ENCODE data around the gene MMP15. TPM values are rescaled to one million over a fixed set of nuclear protein-coding genes. Genes with fewer than 3 reads are reported as not detected.

MMP15 gene
- total and polyA plus RNA-seq, 2 of the 13 experiments (the other 11 are each of a cell fraction or from before 2014, with no cell fraction given) = 35.2 to 44.9 TPM

DNA sequence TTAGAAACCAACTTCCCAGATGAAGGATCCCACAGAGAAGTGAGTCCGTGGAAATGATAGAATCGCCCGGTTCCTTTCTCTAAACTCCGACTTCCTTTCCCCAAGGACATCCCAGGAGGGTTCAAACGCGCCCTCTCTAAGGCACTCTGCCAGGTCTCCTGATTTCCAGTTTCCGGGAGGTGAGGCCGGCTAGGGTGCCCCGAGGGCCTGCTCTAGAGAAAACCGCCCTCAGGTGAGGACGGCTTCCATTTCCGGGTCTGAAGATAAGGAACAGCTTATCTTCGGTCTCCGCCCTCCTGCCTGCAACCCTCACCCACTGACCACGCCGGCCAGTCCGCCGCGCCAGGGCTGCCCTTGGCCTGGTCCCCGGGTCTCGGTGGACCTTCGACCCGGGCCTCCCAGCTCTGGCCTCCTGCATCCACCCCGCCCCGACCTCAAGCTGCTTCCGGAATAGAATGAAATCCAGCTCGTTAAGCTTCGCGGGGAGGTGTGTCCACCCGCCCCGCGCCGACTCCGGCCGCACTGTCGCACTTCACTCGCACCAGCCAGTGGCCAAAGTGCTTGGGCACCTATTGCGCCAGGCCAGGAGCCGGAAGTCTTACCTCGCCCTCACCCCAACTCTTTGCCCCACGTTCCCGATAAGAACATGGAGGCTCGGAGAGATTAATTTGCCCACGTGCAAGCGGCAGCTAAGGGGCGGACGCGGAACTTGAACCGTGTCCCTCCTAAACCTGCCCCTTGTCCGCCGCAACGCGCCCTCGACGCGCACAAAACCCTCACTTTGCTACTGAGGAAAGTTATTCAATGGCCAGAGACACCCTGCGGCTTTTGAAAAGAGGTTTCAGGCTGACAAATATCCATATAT lies 836 bp upstream of the MMP15 start (continued):
- TF ChIP-seq, protein P1, sequence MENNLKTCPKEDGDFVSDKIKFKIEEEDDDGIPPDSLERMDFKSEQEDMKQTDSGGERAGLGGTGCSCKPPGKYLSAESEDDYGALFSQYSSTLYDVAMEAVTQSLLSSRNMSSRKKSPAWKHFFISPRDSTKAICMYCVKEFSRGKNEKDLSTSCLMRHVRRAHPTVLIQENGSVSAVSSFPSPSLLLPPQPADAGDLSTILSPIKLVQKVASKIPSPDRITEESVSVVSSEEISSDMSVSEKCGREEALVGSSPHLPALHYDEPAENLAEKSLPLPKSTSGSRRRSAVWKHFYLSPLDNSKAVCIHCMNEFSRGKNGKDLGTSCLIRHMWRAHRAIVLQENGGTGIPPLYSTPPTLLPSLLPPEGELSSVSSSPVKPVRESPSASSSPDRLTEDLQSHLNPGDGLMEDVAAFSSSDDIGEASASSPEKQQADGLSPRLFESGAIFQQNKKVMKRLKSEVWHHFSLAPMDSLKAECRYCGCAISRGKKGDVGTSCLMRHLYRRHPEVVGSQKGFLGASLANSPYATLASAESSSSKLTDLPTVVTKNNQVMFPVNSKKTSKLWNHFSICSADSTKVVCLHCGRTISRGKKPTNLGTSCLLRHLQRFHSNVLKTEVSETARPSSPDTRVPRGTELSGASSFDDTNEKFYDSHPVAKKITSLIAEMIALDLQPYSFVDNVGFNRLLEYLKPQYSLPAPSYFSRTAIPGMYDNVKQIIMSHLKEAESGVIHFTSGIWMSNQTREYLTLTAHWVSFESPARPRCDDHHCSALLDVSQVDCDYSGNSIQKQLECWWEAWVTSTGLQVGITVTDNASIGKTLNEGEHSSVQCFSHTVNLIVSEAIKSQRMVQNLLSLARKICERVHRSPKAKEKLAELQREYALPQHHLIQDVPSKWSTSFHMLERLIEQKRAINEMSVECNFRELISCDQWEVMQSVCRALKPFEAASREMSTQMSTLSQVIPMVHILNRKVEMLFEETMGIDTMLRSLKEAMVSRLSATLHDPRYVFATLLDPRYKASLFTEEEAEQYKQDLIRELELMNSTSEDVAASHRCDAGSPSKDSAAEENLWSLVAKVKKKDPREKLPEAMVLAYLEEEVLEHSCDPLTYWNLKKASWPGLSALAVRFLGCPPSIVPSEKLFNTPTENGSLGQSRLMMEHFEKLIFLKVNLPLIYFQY (CRISPR knock-in tag; IDR thresholded peaks at IDR 0.05; ENCODE audit: borderline replicate concordance) = peak; percentile 88
- TF ChIP-seq, protein P2, sequence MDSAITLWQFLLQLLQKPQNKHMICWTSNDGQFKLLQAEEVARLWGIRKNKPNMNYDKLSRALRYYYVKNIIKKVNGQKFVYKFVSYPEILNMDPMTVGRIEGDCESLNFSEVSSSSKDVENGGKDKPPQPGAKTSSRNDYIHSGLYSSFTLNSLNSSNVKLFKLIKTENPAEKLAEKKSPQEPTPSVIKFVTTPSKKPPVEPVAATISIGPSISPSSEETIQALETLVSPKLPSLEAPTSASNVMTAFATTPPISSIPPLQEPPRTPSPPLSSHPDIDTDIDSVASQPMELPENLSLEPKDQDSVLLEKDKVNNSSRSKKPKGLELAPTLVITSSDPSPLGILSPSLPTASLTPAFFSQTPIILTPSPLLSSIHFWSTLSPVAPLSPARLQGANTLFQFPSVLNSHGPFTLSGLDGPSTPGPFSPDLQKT (CRISPR knock-in tag; IDR thresholded peaks at IDR 0.05; ENCODE audit: borderline replicate concordance) = no peak; the same call in 1 of the 2 replicates
- TF ChIP-seq ZNF629 (CRISPR knock-in tag; conservative IDR thresholded peaks at IDR 0.05) (no peak; the same call in 1 of the 2 replicates), KLF13 (CRISPR knock-in tag; IDR thresholded peaks at IDR 0.05) (no peak), THYN1 (CRISPR knock-in tag; IDR thresholded peaks at IDR 0.05; ENCODE audit: borderline replicate concordance, low read depth) (no peak), MTA1 (CRISPR knock-in tag; IDR thresholded peaks at IDR 0.05; ENCODE audit: borderline replicate concordance) (peak; percentile 95; the same call in 1 of the 2 replicates), SP4 (CRISPR knock-in tag; IDR thresholded peaks at IDR 0.05) (peak; percentile 73), CAMTA2 (CRISPR knock-in tag; IDR thresholded peaks at IDR 0.05; ENCODE audit: borderline replicate concordance) (no peak), ZBTB7A (CRISPR knock-in tag; IDR thresholded peaks at IDR 0.05) (0 out of 2 replicates have a peak, but pooled peaks have one; percentile 16), ZBTB7B (CRISPR knock-in tag; IDR thresholded peaks at IDR 0.05) (peak; percentile 40; the same call in 1 of the 2 replicates), ZNF75D (CRISPR knock-in tag; IDR thresholded peaks at IDR 0.05; ENCODE audit: borderline replicate concordance) (peak; percentile 64; the same call in 1 of the 2 replicates), KDM5A (IDR thresholded peaks at IDR 0.05; ENCODE audit: borderline replicate concordance, low read length) (peak; percentile 66; the same call in 1 of the 2 replicates), RFXANK (CRISPR knock-in tag; IDR thresholded peaks at IDR 0.05) (no peak; the same call in 1 of the 2 replicates), KDM6A (CRISPR knock-in tag; IDR thresholded peaks at IDR 0.05; ENCODE audit: low read depth) (peak; percentile 93), ZNF138 (CRISPR knock-in tag; IDR thresholded peaks at IDR 0.05; ENCODE audit: low read depth) (no peak; the same call in 1 of the 2 replicates), MAFK (conservative IDR thresholded peaks at IDR 0.05 in 1 of 2, IDR thresholded peaks at IDR 0.05 in 1 of 2; ENCODE audit: low read length in 2 of 2) (no peak), ZNF33A (CRISPR knock-in tag; IDR thresholded peaks at IDR 0.05; ENCODE audit: borderline replicate concordance) (0 out of 2 replicates have a peak, but pooled peaks have one; percentile 25), PRPF4 (IDR thresholded peaks at IDR 0.05; ENCODE audit: low read depth, low read length, poor library complexity, severe bottlenecking) (no peak)
- TF ChIP-seq, protein P3, sequence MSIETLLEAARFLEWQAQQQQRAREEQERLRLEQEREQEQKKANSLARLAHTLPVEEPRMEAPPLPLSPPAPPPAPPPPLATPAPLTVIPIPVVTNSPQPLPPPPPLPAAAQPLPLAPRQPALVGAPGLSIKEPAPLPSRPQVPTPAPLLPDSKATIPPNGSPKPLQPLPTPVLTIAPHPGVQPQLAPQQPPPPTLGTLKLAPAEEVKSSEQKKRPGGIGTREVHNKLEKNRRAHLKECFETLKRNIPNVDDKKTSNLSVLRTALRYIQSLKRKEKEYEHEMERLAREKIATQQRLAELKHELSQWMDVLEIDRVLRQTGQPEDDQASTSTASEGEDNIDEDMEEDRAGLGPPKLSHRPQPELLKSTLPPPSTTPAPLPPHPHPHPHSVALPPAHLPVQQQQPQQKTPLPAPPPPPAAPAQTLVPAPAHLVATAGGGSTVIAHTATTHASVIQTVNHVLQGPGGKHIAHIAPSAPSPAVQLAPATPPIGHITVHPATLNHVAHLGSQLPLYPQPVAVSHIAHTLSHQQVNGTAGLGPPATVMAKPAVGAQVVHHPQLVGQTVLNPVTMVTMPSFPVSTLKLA (IDR thresholded peaks at IDR 0.05) = peak; percentile 36

All from HepG2 (cell line).